NCI-H524 (cell line): ENCODE measurements around the gene OR8B8.
"Not testable (repeated sequence)": the region's sequence is repeated elsewhere in the genome, so short reads cannot be mapped to it uniquely, and the experiment has no call there.

Experiments used
- DNase-seq, 2 experiments: peaks; one replicate each; lab custom pipeline; 2025; lab: John Stamatoyannopoulos, UW

OR8B8 gene

GRCh38 chr11:124445646-124446150 lies at the start of gene OR8B8:
TSS of gene OR8B8 (minus strand) at chr11:124445696. CDS start at chr11:124441085, 4,611 bp downstream.
- peak in 1 of 2 experiments; percentile 18 for DNase-seq

GRCh38 chr11:124493016-124493655 lies 47.6 kb upstream of the OR8B8 start:
- DNase-seq = no peak

- peak in 1 of 2 experiments; percentile 1 for DNase-seq
Observed at GRCh38 chr11:124483422-124483821, 37.9 kb upstream of the OR8B8 start.

- DNase-seq = no peak
Observed at GRCh38 chr11:124482362-124483147, 37.1 kb upstream of the OR8B8 start.

GRCh38 chr11:124481365-124482323 lies 36.1 kb upstream of the OR8B8 start:
- DNase-seq = peak in 1 of 2 experiments; percentile 5

- DNase-seq = no peak
Observed at GRCh38 chr11:124479561-124479960, 34.1 kb upstream of the OR8B8 start.

GRCh38 chr11:124475265-124475664 lies 29.8 kb upstream of the OR8B8 start:
- DNase-seq = no peak

GRCh38 chr11:124474779-124475178 lies 29.3 kb upstream of the OR8B8 start:
- DNase-seq = no peak

GRCh38 chr11:124474079-124474478 lies 28.6 kb upstream of the OR8B8 start:
- DNase-seq = no peak

GRCh38 chr11:124473476-124473875 lies 28.0 kb upstream of the OR8B8 start:
- DNase-seq = no peak

- DNase-seq = no peak
Observed at GRCh38 chr11:124470561-124471227, 25.2 kb upstream of the OR8B8 start.

- no peak for DNase-seq
Observed at GRCh38 chr11:124467381-124467927, 22.0 kb upstream of the OR8B8 start.

- DNase-seq = no peak
Observed at GRCh38 chr11:124465368-124465767, 19.9 kb upstream of the OR8B8 start.

GRCh38 chr11:124463990-124464389 lies 18.5 kb upstream of the OR8B8 start:
- no peak for DNase-seq

- DNase-seq = no peak
Observed at GRCh38 chr11:124463324-124463723, 17.8 kb upstream of the OR8B8 start.

GRCh38 chr11:124460459-124460858 lies 15.0 kb upstream of the OR8B8 start:
- DNase-seq = no peak

GRCh38 chr11:124459379-124459778 lies 13.9 kb upstream of the OR8B8 start:
- not testable (repeated sequence) for DNase-seq

GRCh38 chr11:124454552-124454951 lies 9.1 kb upstream of the OR8B8 start:
- no peak for DNase-seq

- no peak for DNase-seq
Observed at GRCh38 chr11:124446916-124447315, 1.4 kb upstream of the OR8B8 start.

- DNase-seq = no peak
Observed at GRCh38 chr11:124442847-124443246, 2.6 kb downstream of the OR8B8 start.

GRCh38 chr11:124442442-124442841 lies 3.1 kb downstream of the OR8B8 start:
- no peak for DNase-seq
